ENCODE results near the gene KAZN. TPM values are rescaled to one million over a fixed set of nuclear protein-coding genes. Genes with fewer than 3 reads are reported as not detected.

KAZN gene
- total and polyA plus RNA-seq, 2 of the 8 experiments (the other 6 are each of a cell fraction or from before 2014, with no cell fraction given) = 3.7 to 11.8 TPM

- H3K14ac ChIP-seq (ENCODE audit: insufficient read length) = no peak overlapping the region
- no peak overlapping the region for H3K23ac ChIP-seq (ENCODE audit: insufficient read length)
- H3K4me1 ChIP-seq (replicated peaks in 1 of 4; ENCODE audit: control insufficient read depth in 3 of 4, insufficient read depth in 4 of 4, low read length in 3 of 4) = peaks cover 0 to 4% (median 2%) of the 10 kb centered on the region in 4 experiments; a peak in 2 of 7 replicates
- no peak overlapping the region for H3K4ac ChIP-seq (replicated peaks; ENCODE audit: insufficient read length, low read depth, low read length)
- H3K23me2 ChIP-seq (ENCODE audit: low read depth, low read length) = no peaks in the 10 kb centered on the region
- TF ChIP-seq SP1 (IDR thresholded peaks at IDR 0.05; ENCODE audit: low read depth, low read length) (no peak), CTCF (IDR thresholded peaks at IDR 0.05; ENCODE audit: control extremely low read depth in 1 of 3, insufficient read depth in 1 of 3, low read depth in 1 of 3, low read length in 3 of 3) (peak; percentile 48 to 60 (median 58)), RAD21 (IDR thresholded peaks at IDR 0.05 in 1 of 2, conservative IDR thresholded peaks at IDR 0.05 in 1 of 2; ENCODE audit: low read depth in 2 of 2, low read length in 2 of 2) (peak; percentile 29 to 52), RXRA (IDR thresholded peaks at IDR 0.05; ENCODE audit: insufficient read depth, low read depth, low read length) (no peak)
- H2AK5ac ChIP-seq (ENCODE audit: low read depth, low read length) = no peak overlapping the region
- H3K9ac ChIP-seq (replicated peaks in 1 of 4; ENCODE audit: extremely low read depth in 1 of 4, low read depth in 3 of 4, low read length in 3 of 4) = no peak overlapping the region
- no peaks in the 10 kb centered on the region for H3K79me2 ChIP-seq (ENCODE audit: control insufficient read depth in 1 of 2, insufficient read depth in 2 of 2, low read length in 2 of 2)
- ChIA-PET POLR2A (ENCODE audit: partially characterized antibody) (interaction anchor here (0.7 kb wide), 1 partner anchor 9 kb away, joined by 4 read pairs; no protein-coding TSS in a partner anchor), CTCF (ENCODE audit: partially characterized antibody) (interaction anchor here (0.8 to 3.3 kb wide), 14 partner anchors 9 to 103 kb away, joined by 3 to 12 read pairs (median 4); no protein-coding TSS in a partner anchor)
- no peaks in the 10 kb centered on the region for H3K9me3 ChIP-seq (ENCODE audit: insufficient read depth in 2 of 2, low read depth in 1 of 2, low read length in 1 of 2)
- 81% methylated on average over 13 of the region's 13 CpGs; no CpG with 5 or more reads in 1 of the 2 experiments for WGBS, 2 experiments (ENCODE audit: extremely low coverage in 1 of 2, insufficient coverage in 1 of 2, insufficient read length in 1 of 2, insufficient replicate concordance in 2 of 2, low coverage in 1 of 2, low lambda C conversion rate in 2 of 2, missing lambda C conversion rate in 1 of 2)
- H4K91ac ChIP-seq (replicated peaks; ENCODE audit: insufficient read length, low read length) = no peak overlapping the region
- FAIRE-seq = no peak
- no peaks in the 10 kb centered on the region for H3K36me3 ChIP-seq (ENCODE audit: control insufficient read depth in 2 of 4, insufficient read depth in 4 of 4, low read length in 3 of 4)
- H3K18ac ChIP-seq (ENCODE audit: extremely low read depth, low read length) = no peak overlapping the region
- H2BK5ac ChIP-seq (ENCODE audit: low read depth, low read length) = no peak overlapping the region
- no peak overlapping the region for H2AFZ ChIP-seq (ENCODE audit: low read length)
- no peak overlapping the region for H3K4me2 ChIP-seq (ENCODE audit: insufficient read depth in 1 of 2, low read depth in 2 of 2, low read length in 2 of 2)
- H2BK12ac ChIP-seq (ENCODE audit: low read depth, low read length) = no peak overlapping the region
- no peak overlapping the region for H3K27ac ChIP-seq (ENCODE audit: low read depth, low read length)
- no peak overlapping the region for H3K56ac ChIP-seq (replicated peaks; ENCODE audit: insufficient read length, low read depth, low read length)
- peaks cover 0 to 1% of the 10 kb centered on the region in 2 experiments for H4K20me1 ChIP-seq (replicated peaks in 1 of 2; ENCODE audit: control insufficient read depth in 1 of 2, insufficient read depth in 2 of 2, low read length in 2 of 2)
- no peak overlapping the region for H4K8ac ChIP-seq (ENCODE audit: extremely low read depth, insufficient read depth, low read length)
- no peaks in the 10 kb centered on the region; the same call in 1 of the 2 replicates for H3K79me1 ChIP-seq (ENCODE audit: low read depth, low read length)
- no peak overlapping the region for H3K4me3 ChIP-seq (ENCODE audit: extremely low read depth in 1 of 4, insufficient read depth in 2 of 4, low read depth in 3 of 4, low read length in 4 of 4)
- no peaks in the 10 kb centered on the region for H3K27me3 ChIP-seq (replicated peaks in 1 of 4; ENCODE audit: control insufficient read depth in 3 of 4, extremely low read depth in 1 of 4, insufficient read depth in 3 of 4, low read length in 3 of 4)
- peak overlapping the region; percentile 40; the same call in 1 of the 2 replicates for H2BK15ac ChIP-seq (ENCODE audit: low read length)
- H2BK120ac ChIP-seq (replicated peaks; ENCODE audit: low read depth, low read length) = no peak overlapping the region
- H2BK20ac ChIP-seq (ENCODE audit: low read length) = no peak overlapping the region
- peak in 1 of 2 experiments; percentile 69 for DNase-seq (ENCODE audit: low read depth in 1 of 2, low spot score in 2 of 2)
- H4K5ac ChIP-seq (ENCODE audit: insufficient read length, low read depth, low read length) = no peak overlapping the region
These were observed 384.8 kb downstream of the KAZN start for GRCh38 chr1:14983277-14983676.
